OCI-LY1 (cell line): ENCODE results near the gene SPCS2.

ENCODE experiments used
- CTCF ChIP-seq: fragments of 200-600 bp; sonication (generic), shearing (Covaris generic); IDR thresholded peaks from 2 replicates; pipeline ENCODE4 v1.5.1; 2017; ENCODE audit warnings: mild to moderate bottlenecking, antibody characterized with exemption, low read length, moderate library complexity, mixed read lengths
- EZH2 ChIP-seq: fragments of 200-600 bp; sonication (generic), shearing (Covaris generic); IDR thresholded peaks from 2 replicates; pipeline ENCODE4 v1.8.0; 2017; ENCODE audit warnings: borderline replicate concordance, mixed run types, mild to moderate bottlenecking, antibody characterized with exemption, low read length, moderate library complexity, mixed read lengths

GRCh38 chr11:74905326-74905725 is 43.7 kb upstream of the SPCS2 start:
- TF ChIP-seq CTCF (no peak), EZH2 (no peak)
